Measurements from ENCODE around the gene WDR26. TPM values are rescaled to one million over a fixed set of nuclear protein-coding genes. Genes with fewer than 3 reads are reported as not detected.
A peak's percentile ranks its signal among the peaks of the same experiment; 100 is the strongest.
"Not testable (repeated sequence)": the region's sequence is repeated elsewhere in the genome, so short reads cannot be mapped to it uniquely, and the experiment has no call there.

WDR26 gene
- total RNA-seq, 1 donor from 2014 or later, result 126 TPM

DNA sequence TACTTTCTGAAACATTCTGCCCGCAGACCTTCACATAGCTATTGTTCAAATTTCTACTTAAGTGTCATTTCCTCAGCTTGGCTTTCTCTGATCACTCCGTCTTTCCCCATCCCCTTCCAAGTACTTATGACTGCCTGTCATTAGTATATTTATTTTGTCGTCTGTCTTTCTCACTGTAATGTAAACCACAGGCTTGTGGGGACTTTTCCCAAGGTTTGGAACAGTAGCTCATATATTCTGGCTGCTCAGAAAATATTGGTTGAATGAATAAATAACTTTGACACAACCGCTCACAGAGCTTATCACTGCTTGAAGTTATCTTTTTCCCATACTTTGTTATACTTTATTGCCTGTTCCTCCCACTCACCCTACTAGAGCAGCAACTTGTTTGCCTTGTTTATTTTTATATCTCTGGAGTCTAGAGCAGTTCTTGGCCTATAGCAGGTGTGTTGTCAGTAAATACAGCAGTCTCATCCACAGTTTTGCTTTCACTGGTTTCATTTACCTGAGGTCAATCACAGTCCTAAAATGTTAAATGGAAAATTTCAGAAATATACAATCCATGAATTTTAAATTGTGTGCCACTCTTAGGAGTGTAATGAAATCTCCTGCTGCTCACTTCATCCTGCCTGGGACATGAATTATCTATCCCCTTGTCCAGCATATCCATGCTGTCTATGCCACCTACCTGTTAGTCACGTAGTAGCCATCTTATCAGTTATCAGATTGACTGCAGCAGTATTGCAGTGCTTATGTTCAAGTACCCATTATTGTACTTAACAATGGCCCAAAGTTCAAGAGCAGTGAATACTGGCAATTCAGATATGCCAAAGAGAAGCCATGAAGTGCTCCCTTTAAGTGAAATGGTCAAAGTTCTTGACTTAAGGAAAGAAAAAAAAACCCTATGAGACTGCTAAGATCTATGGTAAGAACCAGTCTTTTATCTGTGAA lies 80.3 kb downstream of the WDR26 start:
- H3K9me3 Mint-ChIP-seq (ENCODE audit: unreplicated experiment), result no peaks in the 10 kb centered on the region
- H3K4me1 Mint-ChIP-seq (ENCODE audit: unreplicated experiment), result peaks cover 15% of the 10 kb centered on the region
- H3K27me3 Mint-ChIP-seq (ENCODE audit: unreplicated experiment), result peaks cover 5% of the 10 kb centered on the region
- no peak for TF ChIP-seq CTCF (IDR thresholded peaks at IDR 0.05; ENCODE audit: unreplicated experiment)
- DNase-seq (ENCODE audit: low spot score), result no peak
- H3K4me3 Mint-ChIP-seq (ENCODE audit: unreplicated experiment), result no peak overlapping the region
- peaks cover 7% of the 10 kb centered on the region for H3K36me3 Mint-ChIP-seq (ENCODE audit: low read depth, unreplicated experiment)
- H3K27ac Mint-ChIP-seq (ENCODE audit: unreplicated experiment), result no peak overlapping the region

GRCh38 chr1:224352436-224353085 lies 82.0 kb downstream of the WDR26 start:
- H3K9me3 Mint-ChIP-seq (ENCODE audit: unreplicated experiment); H3K27ac Mint-ChIP-seq (ENCODE audit: unreplicated experiment); H3K36me3 Mint-ChIP-seq (ENCODE audit: low read depth, unreplicated experiment); DNase-seq (ENCODE audit: low spot score); H3K27me3 Mint-ChIP-seq (ENCODE audit: unreplicated experiment); H3K4me1 Mint-ChIP-seq (ENCODE audit: unreplicated experiment); H3K4me3 Mint-ChIP-seq (ENCODE audit: unreplicated experiment): not testable (repeated sequence)

DNA sequence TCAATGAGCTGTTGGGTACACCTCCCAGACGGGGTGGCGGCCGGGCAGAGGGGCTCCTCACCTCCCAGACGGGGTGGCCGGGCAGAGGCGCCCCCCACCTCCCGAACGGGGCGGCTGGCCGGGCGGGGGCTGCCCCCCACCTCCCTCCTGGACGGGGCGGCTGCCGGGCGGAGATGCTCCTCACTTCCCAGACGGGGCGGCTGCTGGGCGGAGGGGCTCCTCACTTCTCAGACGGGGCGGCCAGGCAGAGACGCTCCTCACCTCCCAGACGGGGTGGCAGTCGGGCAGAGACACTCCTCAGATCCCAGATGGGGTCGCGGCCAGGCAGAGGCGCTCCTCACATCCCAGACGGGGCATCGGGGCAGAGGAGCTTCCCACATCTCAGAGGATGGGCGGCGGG lies 84.9 kb downstream of the WDR26 start:
- not testable (repeated sequence) for H3K9me3 Mint-ChIP-seq (ENCODE audit: unreplicated experiment); H3K4me1 Mint-ChIP-seq (ENCODE audit: unreplicated experiment); DNase-seq (ENCODE audit: low spot score); H3K27ac Mint-ChIP-seq (ENCODE audit: unreplicated experiment); H3K27me3 Mint-ChIP-seq (ENCODE audit: unreplicated experiment); H3K36me3 Mint-ChIP-seq (ENCODE audit: low read depth, unreplicated experiment); H3K4me3 Mint-ChIP-seq (ENCODE audit: unreplicated experiment)

GRCh38 chr1:224348137-224348536 lies 86.5 kb downstream of the WDR26 start:
- TF ChIP-seq CTCF (IDR thresholded peaks at IDR 0.05; ENCODE audit: unreplicated experiment), result no peak

DNA sequence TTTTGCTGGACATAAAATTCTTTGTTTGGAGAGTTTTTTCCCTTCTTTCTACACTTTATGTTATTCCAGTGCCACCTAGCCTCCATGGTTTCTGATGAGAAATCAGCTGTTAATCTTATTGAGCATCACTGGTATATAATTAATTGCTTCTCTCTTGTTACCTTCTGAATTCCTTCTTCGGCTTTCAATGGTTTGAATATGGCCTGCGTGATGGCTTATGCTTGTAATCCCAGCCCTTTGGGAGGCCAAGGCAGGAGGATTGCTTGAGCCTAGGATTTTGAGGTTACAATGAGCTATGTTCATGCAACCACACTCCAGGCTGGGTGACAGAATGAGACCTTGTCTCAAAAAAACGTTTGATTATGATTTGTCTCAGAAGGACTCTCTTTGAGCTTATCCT lies 90.9 kb downstream of the WDR26 start:
- Mint-ChIP-seq H3K9me3 (ENCODE audit: unreplicated experiment) (no peaks in the 10 kb centered on the region), H3K4me1 (ENCODE audit: unreplicated experiment) (peaks cover 2% of the 10 kb centered on the region), H3K27me3 (ENCODE audit: unreplicated experiment) (peaks cover 2% of the 10 kb centered on the region), H3K36me3 (ENCODE audit: low read depth, unreplicated experiment) (peaks cover 5% of the 10 kb centered on the region), H3K27ac (ENCODE audit: unreplicated experiment) (no peak overlapping the region), H3K4me3 (ENCODE audit: unreplicated experiment) (no peak overlapping the region)
- no peak for DNase-seq (ENCODE audit: low spot score)
- TF ChIP-seq CTCF (IDR thresholded peaks at IDR 0.05; ENCODE audit: unreplicated experiment), result no peak

More at GRCh38 chr1:224348137-224348536, 86.5 kb downstream of the WDR26 start:
- Mint-ChIP-seq H3K9me3 (ENCODE audit: unreplicated experiment) (no peaks in the 10 kb centered on the region), H3K27me3 (ENCODE audit: unreplicated experiment) (no peaks in the 10 kb centered on the region), H3K27ac (ENCODE audit: unreplicated experiment) (no peak overlapping the region), H3K4me3 (ENCODE audit: unreplicated experiment) (no peak overlapping the region), H3K36me3 (ENCODE audit: low read depth, unreplicated experiment) (peaks cover 3% of the 10 kb centered on the region), H3K4me1 (ENCODE audit: unreplicated experiment) (no peaks in the 10 kb centered on the region)
- no peak for DNase-seq (ENCODE audit: low spot score)

GRCh38 chr1:224340453-224341384 lies 93.9 kb downstream of the WDR26 start:
- not testable (repeated sequence) for H3K36me3 Mint-ChIP-seq (ENCODE audit: low read depth, unreplicated experiment); H3K4me1 Mint-ChIP-seq (ENCODE audit: unreplicated experiment); H3K9me3 Mint-ChIP-seq (ENCODE audit: unreplicated experiment); H3K4me3 Mint-ChIP-seq (ENCODE audit: unreplicated experiment); H3K27me3 Mint-ChIP-seq (ENCODE audit: unreplicated experiment); H3K27ac Mint-ChIP-seq (ENCODE audit: unreplicated experiment)
- DNase-seq (ENCODE audit: low spot score), result peak; percentile 21
